ENCODE measurements around the gene NTRK3.

The NTRK3 gene

DNA sequence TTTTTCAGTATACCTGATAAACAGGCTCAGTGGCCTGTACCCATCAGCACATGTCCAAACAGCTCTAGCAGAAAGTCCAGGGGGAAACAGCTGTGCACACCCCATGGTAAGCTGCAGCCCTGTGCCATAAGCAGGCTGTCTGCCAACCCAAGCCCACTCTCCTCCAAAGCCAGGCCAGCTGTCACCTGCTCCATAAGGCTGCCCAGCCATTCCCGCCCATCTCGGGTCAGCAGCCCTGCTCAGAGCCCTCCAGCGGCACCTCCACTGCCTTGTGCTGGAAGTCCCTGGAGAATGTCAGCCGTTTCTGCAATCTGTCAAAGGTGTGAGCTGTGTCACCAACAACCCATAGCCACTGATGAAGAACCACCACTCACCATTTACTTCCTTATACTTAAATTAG, 82.0 kb downstream of the NTRK3 start:
- DNase-seq, result no peak

- DNase-seq, result no peak
Observed at GRCh38 chr15:88166082-88166993, 90.2 kb downstream of the NTRK3 start.

DNA sequence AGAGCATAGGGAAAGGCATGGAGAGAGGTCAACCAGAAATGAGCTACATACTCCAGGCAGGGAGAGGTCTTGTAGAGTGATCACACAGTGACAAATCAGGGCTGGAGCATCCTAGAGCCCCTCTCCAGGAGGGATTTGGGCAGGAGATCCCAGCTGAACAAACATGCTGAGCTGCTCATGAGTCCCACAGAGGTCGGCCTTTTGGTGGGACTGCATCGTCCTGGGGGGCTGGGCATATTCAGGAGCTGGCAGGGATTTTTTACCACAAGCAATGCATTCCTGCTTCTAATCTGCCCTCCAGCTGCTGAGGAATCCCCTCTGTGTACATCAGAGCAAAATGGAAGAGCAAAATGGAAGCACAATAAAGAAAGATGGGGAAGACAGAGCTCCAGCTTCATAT, 94.9 kb downstream of the NTRK3 start:
- DNase-seq, result no peak

- DNase-seq, result no peak
Observed at GRCh38 chr15:88155310-88155709, 101.2 kb downstream of the NTRK3 start.

DNA sequence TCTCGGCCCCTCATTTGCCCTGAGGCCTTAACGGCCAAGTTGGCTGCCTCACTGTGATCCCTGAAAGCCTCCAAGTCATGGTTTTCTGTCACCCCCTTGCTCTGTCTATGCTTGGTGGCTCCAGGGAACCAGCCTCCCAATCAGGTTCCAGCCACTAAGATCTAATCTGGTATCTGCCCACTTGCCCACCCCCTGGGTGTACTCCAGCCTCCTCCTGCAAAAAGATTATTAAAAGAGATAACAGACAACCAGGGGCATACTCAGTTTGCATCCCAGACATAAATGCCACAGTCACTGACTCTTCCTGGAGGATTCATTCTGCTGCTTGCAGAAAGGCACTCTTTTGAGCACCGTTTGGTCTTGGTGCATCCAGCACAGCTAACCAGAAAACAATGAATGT, 103.9 kb downstream of the NTRK3 start:
- no peak for DNase-seq

DNA sequence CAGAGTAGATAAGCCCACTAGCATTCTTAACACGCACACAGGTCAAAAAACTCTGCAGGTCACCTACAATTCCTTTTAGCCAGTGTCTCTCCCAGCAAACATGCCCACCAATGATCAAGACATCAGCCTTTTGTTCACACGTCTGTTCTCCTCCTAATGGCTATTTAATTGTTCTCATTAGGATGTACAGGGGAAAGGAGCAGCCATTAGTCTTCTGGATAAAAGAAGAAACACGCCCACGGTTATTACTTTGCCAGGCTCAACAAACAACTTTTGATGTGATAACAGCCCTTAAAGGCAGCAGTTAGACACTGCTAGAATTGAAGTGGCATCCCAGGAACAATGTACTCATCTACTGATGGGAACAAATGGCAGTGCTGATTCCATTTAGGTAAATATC, 108.8 kb downstream of the NTRK3 start:
- no peak for DNase-seq

GRCh38 chr15:88144921-88145653, 111.5 kb downstream of the NTRK3 start:
- DNase-seq, result no peak

GRCh38 chr15:88142121-88142520, 114.4 kb downstream of the NTRK3 start:
- no peak for DNase-seq

DNA sequence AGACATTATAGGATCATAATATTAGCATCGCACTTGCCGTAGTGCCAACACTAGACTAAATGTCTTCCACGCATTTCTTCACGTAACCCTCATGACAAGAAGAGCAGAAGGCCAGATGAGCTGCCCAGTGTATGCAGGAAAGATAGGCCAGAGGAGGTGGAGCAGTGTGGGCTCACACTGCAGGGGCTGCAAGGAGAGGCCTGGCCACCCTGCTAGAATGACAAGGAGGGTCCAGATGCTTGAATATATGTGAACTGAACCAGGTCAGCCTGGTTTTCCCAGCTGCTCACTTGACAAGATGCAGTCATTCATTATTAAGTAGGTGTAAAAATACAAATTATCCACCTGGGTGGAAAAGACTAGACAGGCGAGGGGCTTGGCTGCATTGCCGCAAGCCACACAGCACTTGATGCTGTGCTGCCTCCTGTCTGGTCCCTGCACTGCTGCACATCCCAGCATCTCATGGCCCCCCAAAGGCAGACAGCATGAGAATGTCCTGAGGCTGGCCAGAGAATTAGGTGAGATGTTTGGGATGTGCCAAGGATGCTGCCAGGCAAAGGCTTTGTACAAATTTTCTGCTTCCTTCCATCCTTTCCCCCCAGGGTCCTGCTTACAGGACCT, 115.2 kb downstream of the NTRK3 start:
- DNase-seq, result no peak

- no peak for DNase-seq
Observed at GRCh38 chr15:88140398-88140797, 116.1 kb downstream of the NTRK3 start.

DNA sequence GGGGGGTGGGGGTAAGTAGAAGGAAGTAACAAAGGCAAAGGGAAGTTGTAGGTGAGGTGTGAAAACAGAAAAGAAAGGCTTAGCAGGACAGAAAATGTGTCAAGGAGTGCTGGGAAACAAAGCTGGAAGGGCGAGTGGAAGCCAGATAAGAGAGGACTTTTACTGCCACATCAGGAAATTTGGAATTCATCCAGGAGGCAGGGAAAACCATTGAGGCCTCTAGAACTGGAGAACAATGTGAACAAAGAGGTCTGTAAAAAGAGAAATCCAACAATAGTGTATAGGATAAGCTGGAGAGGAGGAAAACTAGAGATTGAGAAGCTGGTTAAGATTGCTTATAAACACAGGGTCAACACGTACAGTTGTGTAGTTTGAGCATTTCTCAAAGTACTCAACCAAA, 116.6 kb downstream of the NTRK3 start:
- no peak for DNase-seq

DNA sequence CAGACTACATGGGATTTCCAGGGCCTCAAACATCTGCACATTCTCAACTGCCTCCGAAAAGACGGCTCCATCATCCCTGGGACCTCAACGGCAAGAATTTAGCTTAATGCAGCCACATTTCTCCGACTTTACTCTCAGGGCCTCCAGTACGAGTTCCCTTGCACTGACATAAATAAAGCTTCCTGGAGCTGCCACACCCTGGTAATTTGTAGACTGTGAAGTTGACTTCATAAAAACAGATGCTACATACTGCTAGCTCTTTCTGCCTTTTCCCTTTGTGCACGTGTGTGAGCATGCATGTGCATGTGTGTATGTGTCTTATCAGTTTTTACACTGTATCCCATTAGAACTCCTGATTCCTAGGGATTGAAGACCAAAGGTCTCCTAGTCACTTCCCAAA, 122.7 kb downstream of the NTRK3 start:
- DNase-seq, result no peak

DNA sequence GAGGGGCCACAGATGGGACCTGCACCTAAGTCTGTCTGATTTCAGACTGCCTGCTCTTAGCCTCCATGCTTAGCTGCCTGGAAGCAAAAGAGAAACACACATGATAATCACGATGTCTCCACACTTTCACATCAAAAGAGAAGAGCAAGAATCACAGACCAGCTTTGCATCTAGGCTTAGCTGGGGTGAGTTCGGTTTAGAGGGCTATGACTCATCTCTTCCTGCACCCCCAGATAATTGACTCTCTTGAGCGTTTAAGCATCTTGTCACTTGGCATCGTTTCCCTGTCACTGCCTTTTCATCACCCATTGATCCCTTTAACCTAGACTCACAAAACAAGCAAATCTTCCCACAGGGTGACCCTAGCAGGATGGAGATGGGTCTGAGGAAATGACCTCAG, 124.0 kb downstream of the NTRK3 start:
- no peak for DNase-seq

GRCh38 chr15:88131937-88132336, 124.6 kb downstream of the NTRK3 start:
- DNase-seq, result no peak

GRCh38 chr15:88127432-88127790, 129.1 kb downstream of the NTRK3 start:
- no peak for DNase-seq

DNA sequence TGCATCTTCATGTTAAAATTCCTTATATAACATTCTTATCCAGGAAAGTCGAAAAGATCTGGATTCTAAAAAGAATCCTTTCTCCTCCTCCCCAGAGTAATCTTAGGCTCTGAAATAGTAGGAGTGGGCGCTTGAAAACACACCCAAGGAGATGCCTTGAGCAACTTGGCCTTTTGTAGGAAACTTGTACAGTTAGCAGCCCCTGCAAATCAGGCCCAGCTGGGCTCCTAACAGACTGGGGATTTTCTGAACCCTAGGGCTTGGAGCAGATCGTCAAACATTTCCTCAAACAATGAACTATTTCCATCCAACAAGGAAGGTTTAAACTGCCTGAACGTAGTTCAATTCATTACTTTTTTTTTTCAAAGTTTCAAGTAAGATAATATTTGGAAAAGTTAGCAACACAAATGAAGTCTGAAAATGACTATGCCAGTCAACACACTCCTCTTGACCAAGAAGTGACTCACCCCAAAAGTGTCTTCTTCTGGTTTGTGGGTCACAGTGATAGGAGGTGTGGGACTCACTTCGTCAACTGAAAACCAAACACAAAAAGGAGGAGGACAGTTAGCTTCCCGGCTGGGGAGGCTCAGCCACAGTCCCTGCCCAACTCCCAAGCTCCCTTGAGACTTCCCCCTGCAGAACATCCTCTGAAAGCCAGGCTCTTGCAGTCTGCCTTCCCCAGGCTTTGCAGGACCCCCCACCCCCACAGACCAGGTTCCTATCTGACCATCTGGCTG, 129.7 kb downstream of the NTRK3 start:
- DNase-seq, result no peak

- DNase-seq, result no peak
Observed at GRCh38 chr15:88125576-88125975, 131.0 kb downstream of the NTRK3 start.

DNA sequence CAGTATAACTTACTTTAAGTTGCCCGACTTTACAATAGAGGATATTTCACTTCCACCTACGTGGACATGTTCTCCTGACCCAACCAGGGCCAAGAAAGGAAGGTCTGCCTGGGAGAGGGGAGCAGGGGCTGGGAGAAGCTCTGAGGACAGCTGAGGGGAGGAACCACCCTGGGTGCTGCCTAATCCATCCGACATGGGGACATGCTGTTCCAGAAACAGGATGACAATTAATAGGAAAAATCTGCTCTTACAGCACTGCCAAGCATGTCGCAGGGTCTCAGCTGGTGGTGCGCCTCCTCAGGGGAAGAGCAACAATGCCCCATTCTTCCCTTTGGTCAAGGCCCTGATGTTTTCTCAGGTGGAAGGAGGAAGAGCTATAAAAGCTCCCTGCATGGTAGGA, 132.3 kb downstream of the NTRK3 start:
- no peak for DNase-seq

GRCh38 chr15:88121968-88122530, 134.5 kb downstream of the NTRK3 start:
- DNase-seq, result no peak

GRCh38 chr15:88120026-88120425, 136.5 kb downstream of the NTRK3 start:
- no peak for DNase-seq

DNA sequence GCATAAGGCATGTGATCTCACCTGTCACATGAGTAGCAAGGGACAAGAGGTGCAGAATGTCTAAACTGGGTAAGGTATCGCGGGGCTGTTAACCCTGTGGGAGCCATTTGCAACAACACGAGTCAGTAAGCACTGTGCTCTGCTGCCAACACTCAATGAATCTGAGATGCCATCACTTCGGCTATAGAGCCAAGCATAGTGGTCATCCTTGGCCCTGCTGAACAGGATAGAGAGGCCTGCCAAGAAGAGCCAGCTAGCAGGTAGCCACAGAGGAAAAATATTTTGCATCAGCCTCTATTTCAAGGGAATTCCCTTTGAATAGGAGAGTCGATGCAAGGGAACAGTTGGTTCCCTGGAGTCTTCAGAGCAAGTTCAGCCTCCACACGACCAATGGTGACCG, 137.8 kb downstream of the NTRK3 start:
- no peak for DNase-seq

GRCh38 chr15:88118035-88118434, 138.5 kb downstream of the NTRK3 start:
- DNase-seq, result no peak
